HepG2 (cell line): ENCODE results near the gene CIAPIN1. TPM values are rescaled to one million over a fixed set of nuclear protein-coding genes. Genes with fewer than 3 reads are reported as not detected.

ENCODE experiments used
- ARNT2 ChIP-seq: sonication (generic); formaldehyde crosslinking; IDR thresholded peaks from 2 replicates; pipeline ENCODE4 v1.8.0; 2022; ENCODE audit warnings: mild to moderate bottlenecking, low read depth, missing genetic modification reagents, moderate library complexity
- HNF1B ChIP-seq: sonication (generic); formaldehyde crosslinking; IDR thresholded peaks from 2 replicates; pipeline ENCODE4 v1.5.1; 2020; ENCODE audit warnings: mild to moderate bottlenecking, moderate library complexity, missing genetic modification reagents
- HNF4A ChIP-seq: sonication (generic); formaldehyde crosslinking; IDR thresholded peaks from 2 replicates; pipeline ENCODE4 v1.4.0; 2020; ENCODE audit warnings: missing genetic modification reagents
- NFYC ChIP-seq: IDR thresholded peaks from 2 replicates; pipeline ENCODE4 v1.6.1; 2016; ENCODE audit warnings: missing genetic modification reagents, missing compliant biosample characterization
- POLR2A ChIP-seq, 2 experiments: IDR thresholded peaks; 2 replicates each; pipeline ENCODE4 v1.6.1; 2011; ENCODE audit warnings: low read depth in 2 of 2, low read length in 2 of 2, mild to moderate bottlenecking in 1 of 2, moderate library complexity in 1 of 2; ENCODE audit not compliant: insufficient read depth in 1 of 2
- RAD21 ChIP-seq: fragments of 450-650 bp; formaldehyde crosslinking; IDR thresholded peaks from 2 replicates; pipeline ENCODE4 v1.5.0; 2020; ENCODE audit warnings: mild to moderate bottlenecking
- RELA ChIP-seq: sonication (generic); formaldehyde crosslinking; IDR thresholded peaks from 2 replicates; pipeline ENCODE4 v1.4.0; 2020; ENCODE audit warnings: missing genetic modification reagents
- ZBTB40 ChIP-seq, 2 experiments: fragments of 450-650 bp in 1 of 2; sonication (generic) in 1 of 2; formaldehyde crosslinking in 1 of 2; IDR thresholded peaks; 2 replicates each; pipeline versions ENCODE4 v1.6.1 to v1.8.0; 2016 to 2022; ENCODE audit warnings: antibody characterized with exemption in 1 of 2, mild to moderate bottlenecking in 1 of 2, missing genetic modification reagents in 1 of 2
- ZNF367 ChIP-seq: sonication (generic); formaldehyde crosslinking; IDR thresholded peaks from 2 replicates; pipeline ENCODE4 v1.4.0; 2020; ENCODE audit warnings: missing genetic modification reagents, borderline replicate concordance
- ZNF510 ChIP-seq: sonication (generic); formaldehyde crosslinking; IDR thresholded peaks from 2 replicates; pipeline ENCODE4 v1.4.0; 2020; ENCODE audit warnings: low read depth, mild to moderate bottlenecking, missing genetic modification reagents
- ZNF678 ChIP-seq: sonication (generic); formaldehyde crosslinking; IDR thresholded peaks from 2 replicates; pipeline ENCODE4 v1.4.0; 2020; ENCODE audit warnings: mild to moderate bottlenecking, missing genetic modification reagents
- ZNF687 ChIP-seq: sonication (generic); formaldehyde crosslinking; IDR thresholded peaks from 2 replicates; pipeline ENCODE4 v1.5.1; 2020; ENCODE audit warnings: mild to moderate bottlenecking, missing genetic modification reagents, moderate library complexity
- polyA plus RNA-seq, 8 experiments: library from polyadenylated mRNA; depleted of rRNA in 3 of 8; stranded (reverse) in 7 of 8; unstranded in 1 of 8; fragments of >200 nt; fragmentation: Illumina TruSeq in 4 of 8; extraction: Trizol in 4 of 8; gene quantifications; 2 replicates each; pipeline versions ENCODE4 v1.2.1 to v1.2.3, GENCODE V29; 2011 to 2016; ENCODE audit warnings: low read depth in 4 of 8, missing spikeins in 1 of 8, mixed read lengths in 1 of 8; ENCODE audit not compliant: insufficient read depth in 1 of 8
- total RNA-seq, 5 experiments: library from RNA; depleted of rRNA; stranded (reverse); fragments of >200 nt; fragmentation: Illumina TruSeq; extraction: Trizol; gene quantifications; 2 replicates each; pipeline ENCODE4 v1.2.3, GENCODE V29; 2016; ENCODE audit warnings: low read depth in 1 of 5

The CIAPIN1 gene
- total and polyA plus RNA-seq, 2 of the 13 experiments (the other 11 are each of a cell fraction or from before 2014, with no cell fraction given): 69.3 to 89.7 TPM

GRCh38 chr16:57383276-57384247 lies 63.6 kb downstream of the CIAPIN1 start (continued):
- TF ChIP-seq ZBTB40 (IDR thresholded peaks at IDR 0.05) (no peak), ZBTB40 (CRISPR knock-in tag; IDR thresholded peaks at IDR 0.05) (no peak), ZNF687 (CRISPR knock-in tag) (peak; percentile 48; the same call in 1 of the 2 replicates), HNF4A (CRISPR knock-in tag) (peak; percentile 72), ZNF367 (CRISPR knock-in tag) (peak; percentile 45; the same call in 1 of the 2 replicates), ZNF678 (0 out of 2 replicates have a peak, but pooled peaks have one; percentile 23), ARNT2 (CRISPR knock-in tag) (no peak), RELA (no peak), POLR2A (IDR thresholded peaks at IDR 0.05; ENCODE audit: insufficient read depth in 1 of 2, low read depth in 2 of 2, low read length in 2 of 2) (peak; percentile 34 to 45; a peak in 3 of 4 replicates), HNF1B (no peak), NFYC (CRISPR knock-in tag) (no peak), ZNF510 (no peak), RAD21 (CRISPR knock-in tag) (0 out of 2 replicates have a peak, but pooled peaks have one; percentile 10)
